RWPE2 (cell line): ENCODE results near the gene TNKS1BP1.

ENCODE experiments used
- ATAC-seq: fragments of 200-7000 bp; cut with Tn5 transposase; 3 replicates; pipeline ENCODE4 v1.9.1; 2021; ENCODE audit warnings: low read depth
- DNase-seq: peaks from one replicate; pipeline ENCODE4 v3.0.0-alpha.2; 2020; ENCODE audit warnings: low spot score
- H3K27ac ChIP-seq: fragments of 450-650 bp; 2 replicates; pipeline ENCODE4 v1.5.1; 2017; ENCODE audit warnings: mild to moderate bottlenecking; ENCODE audit not compliant: poor library complexity, severe bottlenecking
- H3K27me3 ChIP-seq: fragments of 250-450 bp; sonication (Bioruptor Pico); 2 replicates; pipeline ENCODE4 v1.5.1; 2021; ENCODE audit warnings: mild to moderate bottlenecking, moderate library complexity; ENCODE audit not compliant: insufficient read depth, poor library complexity, severe bottlenecking
- H3K36me3 ChIP-seq: fragments of 250-450 bp; sonication (Bioruptor Pico); 2 replicates; pipeline ENCODE4 v1.5.1; 2020; ENCODE audit warnings: low read depth, mild to moderate bottlenecking, moderate library complexity
- H3K4me1 ChIP-seq: fragments of 250-450 bp; sonication (Bioruptor Pico); 2 replicates; pipeline ENCODE4 v1.5.1; 2021; ENCODE audit warnings: mild to moderate bottlenecking, moderate library complexity; ENCODE audit not compliant: insufficient read depth, poor library complexity, severe bottlenecking
- H3K4me3 ChIP-seq: fragments of 250-450 bp; sonication (Bioruptor Pico); 2 replicates; pipeline ENCODE4 v1.5.1; 2021; ENCODE audit warnings: mild to moderate bottlenecking, moderate library complexity; ENCODE audit not compliant: severe bottlenecking
- H3K9me3 ChIP-seq: fragments of 250-450 bp; sonication (Bioruptor Pico); 2 replicates; pipeline ENCODE4 v1.5.1; 2021; ENCODE audit warnings: mild to moderate bottlenecking, moderate library complexity; ENCODE audit not compliant: severe bottlenecking
- TF ChIP-seq, protein P1 (sequence below): fragments of 450-650 bp; IDR thresholded peaks from one replicate; pipeline ENCODE4 v1.5.1; 2017; ENCODE audit warnings: mild to moderate bottlenecking, moderate library complexity; ENCODE audit not compliant: poor library complexity, severe bottlenecking

Gene TNKS1BP1

DNA sequence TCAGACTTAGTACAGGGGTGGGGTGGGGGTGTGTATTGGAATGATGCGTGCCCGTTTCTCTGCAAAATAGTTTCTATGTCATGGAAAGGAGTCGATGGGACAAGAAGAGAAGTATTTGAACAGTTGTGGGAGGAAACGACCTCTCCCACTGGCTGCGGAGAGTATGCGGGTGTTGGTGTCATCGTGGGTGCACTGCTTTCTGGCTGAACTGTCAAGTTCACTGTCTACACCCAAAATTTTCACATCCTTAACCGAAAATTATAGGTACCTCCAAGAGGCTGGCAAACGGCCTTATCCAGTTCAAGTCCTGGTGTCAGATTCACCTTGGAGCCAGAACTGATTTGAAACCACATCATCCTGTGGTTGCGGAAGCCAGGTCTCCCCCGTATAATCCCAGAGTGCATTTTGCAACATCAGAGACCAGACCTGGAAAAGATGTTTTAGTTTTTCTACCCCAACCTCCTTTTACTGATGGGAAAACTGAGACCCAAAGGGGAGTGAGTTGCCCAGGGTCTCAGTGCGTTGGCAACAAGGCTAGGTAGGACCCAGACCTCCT is 11.4 kb upstream of the TNKS1BP1 start:
- H3K27ac ChIP-seq, result peak overlapping the region; percentile 61

DNA sequence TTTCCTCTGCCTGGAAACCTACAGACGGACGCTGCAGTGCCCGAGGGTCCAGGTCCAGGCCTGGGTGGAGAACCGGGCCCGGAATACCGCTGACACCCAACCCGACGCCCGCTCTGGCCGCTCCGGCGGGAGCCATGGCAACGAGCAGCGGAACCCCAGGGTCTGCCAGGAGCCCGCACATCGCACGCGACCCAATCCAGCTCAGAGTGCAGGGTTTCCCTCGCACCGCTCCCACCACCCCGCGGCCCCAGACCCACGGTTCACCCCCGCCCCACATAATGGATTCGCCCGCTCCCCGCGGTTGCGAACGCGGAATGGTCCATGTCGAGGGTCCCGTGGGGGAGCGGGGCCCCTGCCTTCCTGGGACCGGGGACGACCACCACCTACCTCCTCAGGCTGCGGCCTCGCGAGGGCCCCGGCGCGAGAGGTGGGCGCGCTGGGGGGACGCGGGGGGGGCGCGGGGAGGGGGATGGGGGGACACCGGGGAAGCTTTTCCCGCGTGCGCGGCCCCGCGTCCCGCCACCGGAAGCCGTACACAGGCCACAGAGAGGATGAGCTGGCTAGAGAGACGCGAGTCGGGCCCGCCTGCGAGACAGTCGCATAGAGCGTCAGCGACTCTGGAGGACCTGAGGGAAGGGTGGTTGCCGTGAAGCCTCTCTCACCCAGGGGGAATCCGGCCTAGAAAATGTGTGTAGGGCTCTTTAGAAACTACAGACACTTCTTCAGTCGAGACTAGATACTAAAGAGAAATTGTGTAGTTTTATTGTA is 10.8 kb upstream of the TNKS1BP1 start, which contains the start of gene SSRP1:
TSS of gene SSRP1 (minus strand) at position 550 of the 768 bp plus-strand sequence. CDS start 771 bp downstream, outside the sequence.
- Histone ChIP-seq H3K4me3 (peak within 1 kb of the TSS; percentile 77), H3K4me1 (peaks cover 14% of the 10 kb centered on the region), H3K27me3 (no peaks in the 10 kb centered on the region), H3K36me3 (peaks cover 45% of the 10 kb centered on the region), H3K9me3 (no peaks in the 10 kb centered on the region), H3K27ac (peak within 1 kb of the TSS; percentile 61)
- ATAC-seq (peak; percentile 99), DNase-seq (peak; percentile 88)
- TF ChIP-seq, protein P1, sequence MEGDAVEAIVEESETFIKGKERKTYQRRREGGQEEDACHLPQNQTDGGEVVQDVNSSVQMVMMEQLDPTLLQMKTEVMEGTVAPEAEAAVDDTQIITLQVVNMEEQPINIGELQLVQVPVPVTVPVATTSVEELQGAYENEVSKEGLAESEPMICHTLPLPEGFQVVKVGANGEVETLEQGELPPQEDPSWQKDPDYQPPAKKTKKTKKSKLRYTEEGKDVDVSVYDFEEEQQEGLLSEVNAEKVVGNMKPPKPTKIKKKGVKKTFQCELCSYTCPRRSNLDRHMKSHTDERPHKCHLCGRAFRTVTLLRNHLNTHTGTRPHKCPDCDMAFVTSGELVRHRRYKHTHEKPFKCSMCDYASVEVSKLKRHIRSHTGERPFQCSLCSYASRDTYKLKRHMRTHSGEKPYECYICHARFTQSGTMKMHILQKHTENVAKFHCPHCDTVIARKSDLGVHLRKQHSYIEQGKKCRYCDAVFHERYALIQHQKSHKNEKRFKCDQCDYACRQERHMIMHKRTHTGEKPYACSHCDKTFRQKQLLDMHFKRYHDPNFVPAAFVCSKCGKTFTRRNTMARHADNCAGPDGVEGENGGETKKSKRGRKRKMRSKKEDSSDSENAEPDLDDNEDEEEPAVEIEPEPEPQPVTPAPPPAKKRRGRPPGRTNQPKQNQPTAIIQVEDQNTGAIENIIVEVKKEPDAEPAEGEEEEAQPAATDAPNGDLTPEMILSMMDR, result peak; percentile 20

More for the DNA sequence above, 11.4 kb upstream of the TNKS1BP1 start:
- peak overlapping the region; percentile 77 for H3K4me3 ChIP-seq
- TF ChIP-seq, protein P1, result peak; percentile 10
- H3K9me3 ChIP-seq, result no peaks in the 10 kb centered on the region
- ATAC-seq (no peak), DNase-seq (no peak)
- no peaks in the 10 kb centered on the region for H3K27me3 ChIP-seq
- peaks cover 14% of the 10 kb centered on the region for H3K4me1 ChIP-seq
- peaks cover 38% of the 10 kb centered on the region for H3K36me3 ChIP-seq

DNA sequence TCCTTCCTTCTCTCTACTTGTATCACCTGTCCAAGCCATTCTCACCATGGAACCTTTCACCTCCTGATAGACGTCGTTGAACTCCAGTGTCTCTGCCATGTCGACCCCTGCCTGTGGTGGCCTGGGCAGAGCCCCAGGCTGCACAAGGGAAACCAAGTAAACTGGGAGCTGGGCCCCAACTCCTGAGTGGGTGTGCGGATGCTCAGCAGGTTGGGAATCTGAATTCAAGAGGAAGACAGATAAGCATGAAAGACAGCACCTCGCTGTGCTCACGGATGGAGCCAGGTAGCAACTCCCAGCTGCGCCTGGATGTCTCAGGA is 10.2 kb upstream of the TNKS1BP1 start:
- Histone ChIP-seq H3K27me3 (no peaks in the 10 kb centered on the region), H3K4me1 (peaks cover 14% of the 10 kb centered on the region), H3K36me3 (peaks cover 50% of the 10 kb centered on the region), H3K27ac (peak overlapping the region; percentile 61), H3K4me3 (peak overlapping the region; percentile 77), H3K9me3 (no peaks in the 10 kb centered on the region)
- no peak for ATAC-seq
- TF ChIP-seq, protein P1, result no peak
- DNase-seq, result no peak

DNA sequence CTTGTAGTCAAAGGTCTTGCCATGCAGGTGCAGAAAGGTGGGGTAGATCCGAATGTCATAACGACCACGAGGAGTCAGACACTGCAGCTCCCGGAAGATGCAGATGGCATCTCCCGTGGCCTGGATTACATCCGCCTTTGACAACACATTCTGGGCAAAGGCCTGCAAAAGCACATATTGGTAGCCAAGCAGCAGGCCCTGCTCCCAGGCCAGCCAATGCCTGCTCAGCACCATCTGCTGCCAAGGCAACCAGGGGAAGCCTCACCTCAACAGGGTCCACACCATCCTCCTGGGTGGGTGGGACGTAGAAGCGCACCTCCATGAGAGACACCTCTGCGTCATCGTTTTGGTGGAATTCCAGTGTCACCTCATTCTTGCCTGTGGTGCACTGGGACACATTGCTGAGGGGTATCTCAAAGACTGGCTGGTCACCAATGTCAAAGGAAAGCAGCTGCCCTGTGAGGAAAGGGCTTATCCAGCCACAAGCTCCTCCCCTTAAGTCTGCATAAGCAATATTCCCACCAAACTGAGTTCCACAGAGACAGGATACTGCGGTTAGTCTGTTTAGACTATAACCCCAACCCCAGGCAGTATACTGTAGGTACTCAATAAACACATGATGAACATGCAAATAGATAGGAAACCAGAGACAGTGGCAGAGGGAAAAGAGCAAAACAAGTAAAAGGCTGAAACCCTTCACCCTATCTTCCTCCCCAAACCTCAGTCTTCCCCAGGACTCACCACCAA is 8.1 kb upstream of the TNKS1BP1 start:
- TF ChIP-seq, protein P1, result no peak
- no peaks in the 10 kb centered on the region for H3K27me3 ChIP-seq
- peaks cover 71% of the 10 kb centered on the region for H3K36me3 ChIP-seq
- H3K4me3 ChIP-seq, result no peak overlapping the region
- peaks cover 14% of the 10 kb centered on the region for H3K4me1 ChIP-seq
- no peak overlapping the region for H3K27ac ChIP-seq
- ATAC-seq (no peak), DNase-seq (no peak)
- no peaks in the 10 kb centered on the region for H3K9me3 ChIP-seq
